A549 (cell line): ENCODE measurements around the gene PDZD7. TPM values are rescaled to one million over a fixed set of nuclear protein-coding genes. Genes with fewer than 3 reads are reported as not detected.
A peak's percentile ranks its signal among the peaks of the same experiment; 100 is the strongest.

Experiments
- ATAC-seq, 2 experiments: fragments of 200-7000 bp in 1 of 2; fragments of >200 bp in 1 of 2; cut with Nextera tagmentation in 1 of 2; cut with Tn5 transposase in 1 of 2; 3 replicates each; pipeline versions ENCODE4 v1.8.0 to v1.9.1; 2018 to 2020; ENCODE audit warnings: mild to moderate bottlenecking in 1 of 2, moderate library complexity in 1 of 2
- CTCF ChIA-PET: fragments of 300-600 bp; sonication (Branson Sonifier 250); formaldehyde crosslinking; extraction: SDS; loops from one replicate; lab custom pipeline; 2021; ENCODE audit warnings: antibody characterized with exemption, inconsistent platforms; lab: Yijun Ruan, JAX
- POLR2A ChIA-PET: fragments of 350-600 bp; formaldehyde crosslinking; extraction: SDS; loops from one replicate; lab custom pipeline; 2021; ENCODE audit warnings: antibody characterized with exemption, inconsistent platforms; lab: Yijun Ruan, JAX
- DNase-seq, 2 experiments: peaks; one replicate each; pipeline versions ENCODE4 v3.0.0 to v3.0.0-alpha.2; 2011 to 2016; ENCODE audit warnings: low read depth in 1 of 2, low spot score in 1 of 2
- FAIRE-seq: peaks from 2 replicates; lab custom pipeline; 2011; peaks lifted over from hg19 to GRCh38; lab: Jason Lieb, UNC
- H3K27ac ChIP-seq, 2 experiments: fragments of >200 bp; sonication (Bioruptor Twin); formaldehyde crosslinking; 3 replicates each; pipeline ENCODE4 v1.5.1; 2016 to 2017
- H3K4me1 ChIP-seq: fragments of >200 bp; sonication (Bioruptor Twin); formaldehyde crosslinking; 3 replicates; pipeline ENCODE4 v1.6.1; 2016
- H3K4me2 ChIP-seq: fragments of >200 bp; sonication (Bioruptor Twin); formaldehyde crosslinking; 3 replicates; pipeline ENCODE4 v1.6.1; 2016
- H3K4me3 ChIP-seq: fragments of >200 bp; sonication (Bioruptor Twin); formaldehyde crosslinking; 3 replicates; pipeline ENCODE4 v1.5.1; 2016
- H3K9me3 ChIP-seq: fragments of >200 bp; sonication (Bioruptor Twin); formaldehyde crosslinking; 3 replicates; pipeline ENCODE4 v1.6.1; 2016
- CBX8 ChIP-seq: fragments of 200-600 bp; sonication (generic); IDR thresholded peaks from 2 replicates; pipeline ENCODE4 v1.6.1; 2016
- CEBPB ChIP-seq, 2 experiments: fragments of >200 bp in 1 of 2; sonication (Bioruptor Twin) in 1 of 2; formaldehyde crosslinking in 1 of 2; IDR thresholded peaks; 2 replicates each; pipeline ENCODE4 v1.6.1; 2012 to 2016
- EHF ChIP-seq: fragments of 250-450 bp; sonication (Bioruptor Pico); IDR thresholded peaks from 2 replicates; pipeline ENCODE4 v1.5.0; 2020; ENCODE audit warnings: mild to moderate bottlenecking
- ESRRA ChIP-seq: fragments of 150-350 bp; IDR thresholded peaks from 2 replicates; pipeline ENCODE4 v1.6.1; 2014; ENCODE audit warnings: mild to moderate bottlenecking, low read length, borderline replicate concordance
- HOXA7 ChIP-seq: fragments of 250-450 bp; sonication (Bioruptor Pico); IDR thresholded peaks from 2 replicates; pipeline ENCODE4 v1.5.0; 2020; ENCODE audit warnings: mild to moderate bottlenecking, moderate library complexity
- HOXB13 ChIP-seq: fragments of 250-450 bp; sonication (Bioruptor Pico); IDR thresholded peaks from 2 replicates; pipeline ENCODE4 v1.5.0; 2020; ENCODE audit warnings: low read depth, mild to moderate bottlenecking, moderate library complexity
- JUNB ChIP-seq: fragments of >200 bp; sonication (Bioruptor Twin); formaldehyde crosslinking; IDR thresholded peaks from 2 replicates; pipeline ENCODE4 v1.6.1; 2016
- MAZ ChIP-seq: fragments of 150-350 bp; IDR thresholded peaks from 2 replicates; pipeline ENCODE4 v1.6.1; 2014; ENCODE audit warnings: antibody characterized with exemption, low read depth, low read length, borderline replicate concordance
- NFE2L2 ChIP-seq: fragments of 150-350 bp; conservative IDR thresholded peaks from 2 replicates; pipeline ENCODE4 v1.6.1; 2014; ENCODE audit warnings: low read length
- PHF8 ChIP-seq: fragments of 200-600 bp; sonication (generic); IDR thresholded peaks from 2 replicates; pipeline ENCODE4 v1.6.1; 2016; ENCODE audit warnings: low read depth, mild to moderate bottlenecking, antibody characterized with exemption, moderate library complexity, borderline replicate concordance
- POLR2AphosphoS2 ChIP-seq: conservative IDR thresholded peaks from 2 replicates; pipeline ENCODE4 v1.6.1; 2012; ENCODE audit warnings: low read length, improper control_type of control experiment, inconsistent platforms
- RAD21 ChIP-seq, 2 experiments: fragments of >200 bp in 1 of 2; sonication (Bioruptor Twin) in 1 of 2; formaldehyde crosslinking in 1 of 2; IDR thresholded peaks in 1 of 2; conservative IDR thresholded peaks in 1 of 2; 2 replicates in 1 of 2; 3 replicates in 1 of 2; pipeline ENCODE4 v1.6.1; 2012 to 2018; ENCODE audit warnings: inconsistent platforms in 1 of 2
- RNF2 ChIP-seq: fragments of 200-600 bp; sonication (generic); IDR thresholded peaks from 2 replicates; pipeline ENCODE4 v1.6.1; 2016; ENCODE audit warnings: low read depth, mild to moderate bottlenecking, antibody characterized with exemption, moderate library complexity, borderline replicate concordance
- TP53 ChIP-seq: fragments of 250-450 bp; sonication (Bioruptor Pico); IDR thresholded peaks from 2 replicates; pipeline ENCODE4 v1.5.0; 2021; ENCODE audit warnings: mild to moderate bottlenecking, moderate library complexity
- ZSCAN20 ChIP-seq: fragments of 250-450 bp; sonication (Bioruptor Pico); IDR thresholded peaks from 2 replicates; pipeline ENCODE4 v1.8.0; 2022; ENCODE audit warnings: mild to moderate bottlenecking, moderate library complexity
- WGBS: methylation state at CpG from one replicate; pipeline ENCODE4 v1.1.6; 2017; ENCODE audit errors: missing lambda C conversion rate; 5-methylcytosine and 5-hydroxymethylcytosine counted together
- polyA plus RNA-seq, 4 experiments: library from polyadenylated mRNA; depleted of rRNA in 3 of 4; stranded (reverse); fragments of >200 nt; fragmentation: RNase III in 1 of 4; extraction: RNeasy Plus Mini Kit Qiagen cat#74134 plus additional on column Dnase treatment in 1 of 4; gene quantifications; 2 replicates in 3 of 4; 3 replicates in 1 of 4; pipeline ENCODE4 v1.2.3, GENCODE V29; 2011 to 2017
- TF ChIP-seq, protein P1 (sequence below): fragments of 250-450 bp; sonication (Bioruptor Pico); IDR thresholded peaks from 2 replicates; pipeline ENCODE4 v1.5.0; 2020; ENCODE audit warnings: low read depth, mild to moderate bottlenecking, moderate library complexity
- TF ChIP-seq, protein P2 (sequence below): IDR thresholded peaks from 2 replicates; pipeline ENCODE4 v1.6.1; 2012
- TF ChIP-seq, protein P3 (sequence below): fragments of >200 bp; sonication (Bioruptor Twin); formaldehyde crosslinking; IDR thresholded peaks from 2 replicates; pipeline ENCODE4 v1.6.1; 2016
- TF ChIP-seq, protein P4 (sequence below): fragments of 450-650 bp; IDR thresholded peaks from 2 replicates; pipeline ENCODE4 v1.6.1; 2014; ENCODE audit warnings: antibody characterized with exemption
- TF ChIP-seq, protein P5 (sequence below): fragments of >200 bp; sonication (Bioruptor Twin); formaldehyde crosslinking; IDR thresholded peaks from 3 replicates; pipeline ENCODE4 v1.6.1; 2016

PDZD7 gene
- polyA plus RNA-seq, 2 of the 4 experiments (the other 2 are of a cell fraction): 0.21 to 0.56 TPM

DNA sequence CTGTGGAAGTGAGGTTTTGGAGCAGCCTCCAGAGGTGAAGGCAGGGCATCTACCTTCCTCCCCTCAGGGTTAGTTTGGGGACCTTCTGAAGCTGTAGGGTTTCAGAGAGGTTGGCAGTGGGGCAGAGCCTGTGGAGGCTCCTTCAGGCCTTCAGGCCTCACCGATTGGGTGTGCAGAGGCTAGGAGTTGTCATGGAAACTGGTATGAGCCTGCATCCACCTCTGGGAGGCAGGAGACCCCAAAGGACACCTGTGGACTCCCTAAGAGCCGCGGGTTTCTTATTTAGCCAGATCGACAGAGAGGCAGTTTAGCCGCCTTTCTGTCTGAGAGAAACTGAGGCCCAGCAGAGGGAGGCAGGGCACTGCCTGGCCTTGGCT lies 29.3 kb downstream of the PDZD7 start:
- Histone ChIP-seq H3K4me1 (peaks cover 21% of the 10 kb centered on the region), H3K9me3 (no peaks in the 10 kb centered on the region), H3K4me2 (peak overlapping the region; percentile 89; the same call in 2 of the 3 replicates), H3K27ac (no peak overlapping the region), H3K4me3 (no peak overlapping the region)
- FAIRE-seq (no peak), DNase-seq (no peak), ATAC-seq (no peak)
- POLR2A ChIA-PET: no interaction called here
- TF ChIP-seq HOXA7 (CRISPR knock-in tag): no peak
- no peak for TF ChIP-seq NFE2L2
- TF ChIP-seq CEBPB (IDR thresholded peaks at IDR 0.05): no peak
- TF ChIP-seq, protein P1, sequence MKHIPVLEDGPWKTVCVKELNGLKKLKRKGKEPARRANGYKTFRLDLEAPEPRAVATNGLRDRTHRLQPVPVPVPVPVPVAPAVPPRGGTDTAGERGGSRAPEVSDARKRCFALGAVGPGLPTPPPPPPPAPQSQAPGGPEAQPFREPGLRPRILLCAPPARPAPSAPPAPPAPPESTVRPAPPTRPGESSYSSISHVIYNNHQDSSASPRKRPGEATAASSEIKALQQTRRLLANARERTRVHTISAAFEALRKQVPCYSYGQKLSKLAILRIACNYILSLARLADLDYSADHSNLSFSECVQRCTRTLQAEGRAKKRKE (CRISPR knock-in tag): no peak
- TF ChIP-seq RAD21 (conservative IDR thresholded peaks at IDR 0.05 in 1 of 2, IDR thresholded peaks at IDR 0.05 in 1 of 2): no peak
- TF ChIP-seq, protein P2, sequence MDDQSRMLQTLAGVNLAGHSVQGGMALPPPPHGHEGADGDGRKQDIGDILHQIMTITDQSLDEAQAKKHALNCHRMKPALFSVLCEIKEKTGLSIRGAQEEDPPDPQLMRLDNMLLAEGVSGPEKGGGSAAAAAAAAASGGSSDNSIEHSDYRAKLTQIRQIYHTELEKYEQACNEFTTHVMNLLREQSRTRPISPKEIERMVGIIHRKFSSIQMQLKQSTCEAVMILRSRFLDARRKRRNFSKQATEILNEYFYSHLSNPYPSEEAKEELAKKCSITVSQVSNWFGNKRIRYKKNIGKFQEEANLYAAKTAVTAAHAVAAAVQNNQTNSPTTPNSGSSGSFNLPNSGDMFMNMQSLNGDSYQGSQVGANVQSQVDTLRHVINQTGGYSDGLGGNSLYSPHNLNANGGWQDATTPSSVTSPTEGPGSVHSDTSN: no peak
- TF ChIP-seq MAZ: no peak
- TF ChIP-seq EHF: no peak
- no peak for TF ChIP-seq ESRRA
- TF ChIP-seq CBX8: no peak
- TF ChIP-seq, protein P3, sequence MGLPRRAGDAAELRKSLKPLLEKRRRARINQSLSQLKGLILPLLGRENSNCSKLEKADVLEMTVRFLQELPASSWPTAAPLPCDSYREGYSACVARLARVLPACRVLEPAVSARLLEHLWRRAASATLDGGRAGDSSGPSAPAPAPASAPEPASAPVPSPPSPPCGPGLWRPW: no peak
- TF ChIP-seq PHF8: no peak
- no peak for TF ChIP-seq RNF2
- TF ChIP-seq ZSCAN20 (CRISPR knock-in tag): no peak
- TF ChIP-seq, protein P4, sequence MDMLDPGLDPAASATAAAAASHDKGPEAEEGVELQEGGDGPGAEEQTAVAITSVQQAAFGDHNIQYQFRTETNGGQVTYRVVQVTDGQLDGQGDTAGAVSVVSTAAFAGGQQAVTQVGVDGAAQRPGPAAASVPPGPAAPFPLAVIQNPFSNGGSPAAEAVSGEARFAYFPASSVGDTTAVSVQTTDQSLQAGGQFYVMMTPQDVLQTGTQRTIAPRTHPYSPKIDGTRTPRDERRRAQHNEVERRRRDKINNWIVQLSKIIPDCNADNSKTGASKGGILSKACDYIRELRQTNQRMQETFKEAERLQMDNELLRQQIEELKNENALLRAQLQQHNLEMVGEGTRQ: no peak
- no peak for TF ChIP-seq HOXB13 (CRISPR knock-in tag)
- no peak for TF ChIP-seq TP53 (CRISPR knock-in tag)
- 92% methylated on average over 5 of the region's 5 CpGs for WGBS
- CTCF ChIA-PET: interaction anchor here (1.3 to 25.8 kb wide), 5 partner anchors 8 to 61 kb away, joined by 3 to 608 read pairs (median 145); partner anchors contain the start of genes LZTS2, MRPL43, PDZD7 and SFXN3

DNA sequence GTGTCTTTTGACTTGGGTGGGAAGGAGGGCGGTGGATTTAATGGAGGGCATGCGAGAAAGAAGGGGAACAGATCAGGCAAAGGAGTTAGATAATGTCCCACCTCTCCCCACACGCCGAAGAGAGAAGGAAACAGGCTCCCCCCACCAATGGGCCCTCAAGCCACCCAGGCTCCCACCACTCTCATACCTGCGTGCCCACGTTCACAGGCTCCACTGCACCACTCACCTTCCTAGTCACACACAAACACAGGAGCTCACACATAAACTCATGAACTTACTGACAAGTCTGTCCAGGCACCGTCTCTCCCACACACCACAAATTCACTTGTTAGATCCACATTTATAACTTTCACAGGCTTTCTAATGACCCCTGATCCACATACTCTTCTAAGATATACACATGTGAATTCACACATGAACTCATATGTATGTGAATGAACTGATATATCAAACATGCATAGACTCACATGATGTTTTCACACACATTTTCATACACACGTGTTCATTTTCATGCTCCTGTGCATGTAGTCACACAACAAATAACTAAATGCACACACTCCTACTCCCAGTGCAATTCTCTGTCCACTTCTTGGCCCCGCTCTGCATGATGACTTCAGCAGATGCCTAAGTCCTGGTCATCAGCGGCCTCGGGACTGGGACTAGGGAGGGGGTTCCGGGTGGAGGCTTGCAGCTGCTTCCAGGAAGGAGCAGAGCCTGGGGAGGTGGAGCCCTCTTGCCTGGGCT lies 29.8 kb downstream of the PDZD7 start:
- 80% methylated on average over 12 of the region's 12 CpGs for WGBS
- FAIRE-seq: no peak
- Histone ChIP-seq H3K4me1 (peaks cover 27% of the 10 kb centered on the region), H3K4me3 (no peak overlapping the region; the same call in 2 of the 3 replicates), H3K27ac (peak overlapping the region in 1 of 2 experiments; percentile 98; a peak in 3 of 6 replicates), H3K4me2 (peak overlapping the region; percentile 89), H3K9me3 (no peaks in the 10 kb centered on the region)
- no peak for DNase-seq
- POLR2A ChIA-PET: interaction anchor here (1.6 kb wide), 1 partner anchor 10 kb away, joined by 7 read pairs; no protein-coding TSS in a partner anchor
- CTCF ChIA-PET: interaction anchor here (1.3 to 25.8 kb wide), 6 partner anchors 6 to 62 kb away, joined by 3 to 608 read pairs (median 226); partner anchors contain the start of genes LZTS2, MRPL43, PDZD7 and SFXN3
- no peak for ATAC-seq
- TF ChIP-seq JUNB (no peak), POLR2AphosphoS2 (no peak), HOXA7 (CRISPR knock-in tag) (no peak), NFE2L2 (no peak)
- TF ChIP-seq, protein P2: no peak
- TF ChIP-seq, protein P5, sequence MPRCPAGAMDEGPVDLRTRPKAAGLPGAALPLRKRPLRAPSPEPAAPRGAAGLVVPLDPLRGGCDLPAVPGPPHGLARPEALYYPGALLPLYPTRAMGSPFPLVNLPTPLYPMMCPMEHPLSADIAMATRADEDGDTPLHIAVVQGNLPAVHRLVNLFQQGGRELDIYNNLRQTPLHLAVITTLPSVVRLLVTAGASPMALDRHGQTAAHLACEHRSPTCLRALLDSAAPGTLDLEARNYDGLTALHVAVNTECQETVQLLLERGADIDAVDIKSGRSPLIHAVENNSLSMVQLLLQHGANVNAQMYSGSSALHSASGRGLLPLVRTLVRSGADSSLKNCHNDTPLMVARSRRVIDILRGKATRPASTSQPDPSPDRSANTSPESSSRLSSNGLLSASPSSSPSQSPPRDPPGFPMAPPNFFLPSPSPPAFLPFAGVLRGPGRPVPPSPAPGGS: no peak
- TF ChIP-seq, protein P4: no peak
